Globus pallidus (tissue), 1 donor: ENCODE data around the gene SMYD5.
A peak's percentile ranks its signal among the peaks of the same experiment; 100 is the strongest.

Experiments used
- DNase-seq: peaks from one replicate; pipeline ENCODE4 v3.0.0-alpha.2; 2015; ENCODE audit warnings: low spot score

The SMYD5 gene

DNA sequence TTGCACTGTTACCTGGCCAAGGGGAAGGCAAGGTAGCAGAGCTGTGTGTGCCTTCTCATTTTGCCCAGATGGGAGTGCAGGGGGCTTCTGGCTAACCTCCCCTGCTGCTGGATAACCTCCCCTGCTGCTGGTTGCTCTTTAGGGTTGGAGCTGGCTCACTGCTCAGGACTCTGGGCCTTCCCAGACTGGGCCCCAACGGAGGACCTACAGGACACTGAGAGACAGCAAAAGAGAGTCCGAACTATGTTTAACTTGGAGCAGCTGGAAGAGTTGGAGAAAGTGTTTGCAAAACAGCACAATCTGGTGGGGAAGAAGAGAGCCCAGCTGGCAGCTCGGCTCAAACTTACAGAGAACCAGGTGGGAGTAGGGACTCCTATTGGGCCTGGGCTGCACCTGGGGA is 5.8 kb upstream of the SMYD5 start:
- DNase-seq: no peak

DNA sequence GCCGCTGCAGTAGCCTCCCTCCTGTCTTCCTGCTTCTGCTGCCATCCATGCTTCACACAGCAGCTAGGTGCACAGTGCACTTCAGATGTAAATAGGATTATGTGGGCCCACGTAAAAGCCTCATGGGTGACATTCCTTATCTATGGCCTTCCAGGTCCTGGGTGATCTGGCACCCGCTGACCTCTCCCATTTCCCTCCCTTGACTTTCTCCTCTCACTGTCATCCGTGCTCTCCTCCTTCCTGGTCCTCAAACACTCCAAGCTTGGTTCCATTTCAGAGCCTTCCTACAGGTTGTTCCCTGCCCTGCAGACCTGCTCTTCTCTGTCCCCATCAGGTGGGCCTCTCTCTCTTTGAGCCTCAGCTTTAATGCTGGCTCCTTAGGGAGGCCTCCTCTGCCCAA is 4.0 kb upstream of the SMYD5 start:
- no peak for DNase-seq

DNA sequence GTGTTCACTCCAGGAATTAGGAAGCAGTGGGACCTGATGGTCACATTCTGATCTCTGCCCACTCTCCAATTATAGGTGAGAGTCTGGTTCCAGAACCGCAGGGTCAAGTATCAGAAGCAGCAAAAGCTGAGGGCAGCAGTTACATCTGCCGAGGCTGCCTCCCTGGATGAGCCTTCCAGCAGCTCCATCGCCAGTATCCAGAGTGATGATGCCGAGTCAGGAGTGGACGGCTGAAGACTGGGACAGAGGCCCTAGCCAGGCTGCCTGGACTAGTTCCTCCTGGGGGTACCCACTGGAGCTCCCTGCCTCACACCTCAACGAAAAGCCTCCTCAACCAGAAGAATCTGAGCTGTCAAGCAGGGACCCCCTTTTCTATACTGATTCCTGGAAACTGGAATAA is 3.3 kb upstream of the SMYD5 start:
- DNase-seq: no peak

DNA sequence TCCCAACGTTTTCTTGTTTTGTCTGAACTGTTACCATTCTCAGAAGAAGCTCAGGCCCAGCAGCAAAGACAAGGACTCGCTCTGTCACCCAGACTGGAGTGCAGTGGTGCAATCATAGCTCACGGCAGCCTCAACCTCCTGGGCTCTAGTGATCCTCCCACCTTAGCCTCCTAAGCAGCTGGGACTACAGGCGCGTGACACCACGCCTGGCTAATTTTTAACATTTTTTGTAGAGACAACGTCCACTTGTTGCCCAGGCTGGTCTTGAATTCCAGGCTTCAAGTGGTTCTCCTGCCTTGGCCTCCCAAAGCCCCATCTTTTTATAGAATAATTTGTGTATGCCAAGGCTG is 2.0 kb upstream of the SMYD5 start:
- DNase-seq: no peak

DNA sequence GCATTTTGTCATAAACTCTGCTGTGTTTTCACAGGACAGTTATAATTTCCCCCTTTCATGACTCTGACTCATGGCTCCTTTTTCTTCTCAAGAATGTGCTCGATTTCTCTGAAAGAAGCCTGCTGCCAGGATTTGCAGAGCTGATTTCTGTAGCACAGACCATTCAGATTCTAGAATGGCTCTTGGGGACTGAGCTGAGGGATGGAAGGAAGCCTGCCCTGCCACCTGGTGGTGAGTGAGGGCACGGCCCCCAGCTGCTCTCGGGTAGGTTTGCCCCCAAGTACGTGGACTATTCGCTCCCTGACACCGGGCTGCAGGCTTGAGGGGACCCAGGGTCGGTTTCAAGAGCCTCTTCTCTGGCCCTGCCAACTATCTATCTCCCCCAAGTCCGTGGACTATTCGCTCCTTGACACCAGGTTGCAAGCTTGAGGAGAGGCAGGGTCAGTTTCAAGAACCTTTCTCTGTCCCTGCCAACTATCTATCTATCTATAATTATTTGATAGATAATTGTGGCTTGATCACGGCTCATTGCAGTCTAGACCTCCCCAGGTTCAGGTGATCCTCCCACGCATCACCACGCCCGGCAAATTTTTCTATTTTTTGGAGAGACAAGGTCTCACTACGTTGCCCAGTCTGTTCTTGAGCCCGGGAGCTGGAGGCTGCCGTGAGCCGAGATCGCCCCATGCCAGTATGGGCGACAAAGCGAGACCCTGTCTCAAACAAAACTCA is 1.4 kb upstream of the SMYD5 start:
- DNase-seq: peak; percentile 53

DNA sequence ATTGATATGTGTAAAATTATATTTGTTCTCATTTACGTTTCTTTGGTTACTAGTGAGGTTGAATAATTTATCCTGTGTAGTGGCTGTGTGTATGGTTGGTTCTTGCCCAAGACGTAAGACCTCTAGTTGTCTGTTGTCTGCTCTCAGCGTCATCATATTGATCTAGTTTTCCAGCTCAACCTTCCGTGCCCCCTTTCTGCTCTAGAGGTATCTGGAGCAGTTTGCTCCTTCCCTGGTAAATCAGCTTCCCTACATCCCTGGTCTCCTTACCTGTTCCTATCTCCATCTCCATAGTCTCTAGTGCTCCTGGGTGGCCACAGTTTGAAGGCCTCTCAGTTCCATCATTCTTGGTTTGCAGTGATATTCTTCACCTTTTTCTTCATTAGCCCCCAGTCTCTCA is 1.2 kb downstream of the SMYD5 start:
- DNase-seq: no peak

DNA sequence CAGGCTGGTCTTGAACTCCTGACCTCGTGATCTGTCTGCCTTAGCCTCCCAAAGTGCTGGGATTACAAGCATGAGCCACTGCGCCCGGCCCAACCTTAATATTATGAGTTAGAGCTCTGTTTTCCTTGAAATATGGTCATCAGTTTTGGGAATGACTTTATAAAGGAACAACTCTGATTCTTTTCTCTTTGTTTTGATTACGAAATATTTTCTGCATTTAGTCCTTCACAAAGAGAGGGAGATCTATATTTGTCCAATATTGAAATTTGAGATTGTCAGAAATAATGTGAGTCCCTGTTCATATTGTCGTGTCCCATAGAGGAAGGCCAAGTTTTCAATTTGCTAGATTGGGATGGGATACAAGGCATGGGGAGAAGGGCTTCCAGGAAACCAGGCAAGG is 3.1 kb downstream of the SMYD5 start:
- DNase-seq: no peak

DNA sequence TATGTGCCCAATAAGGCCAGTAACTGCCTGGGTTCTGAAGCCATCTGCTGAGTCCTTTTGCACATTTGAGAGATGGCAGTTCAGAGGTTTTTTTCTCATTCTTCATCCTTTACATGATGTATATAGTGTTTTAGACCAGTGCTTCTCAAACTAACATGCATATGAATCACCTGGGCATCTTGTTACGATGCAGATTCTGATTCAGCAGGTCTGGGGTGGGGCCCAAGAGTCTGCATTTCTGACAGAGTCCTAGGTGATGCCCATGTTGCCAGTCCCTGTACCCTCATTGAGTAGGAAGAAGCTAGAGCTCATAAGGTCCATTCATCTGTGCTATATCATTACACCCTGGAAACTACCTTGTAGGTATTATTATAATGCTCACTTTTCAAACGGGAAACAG is 3.8 kb downstream of the SMYD5 start:
- no peak for DNase-seq

DNA sequence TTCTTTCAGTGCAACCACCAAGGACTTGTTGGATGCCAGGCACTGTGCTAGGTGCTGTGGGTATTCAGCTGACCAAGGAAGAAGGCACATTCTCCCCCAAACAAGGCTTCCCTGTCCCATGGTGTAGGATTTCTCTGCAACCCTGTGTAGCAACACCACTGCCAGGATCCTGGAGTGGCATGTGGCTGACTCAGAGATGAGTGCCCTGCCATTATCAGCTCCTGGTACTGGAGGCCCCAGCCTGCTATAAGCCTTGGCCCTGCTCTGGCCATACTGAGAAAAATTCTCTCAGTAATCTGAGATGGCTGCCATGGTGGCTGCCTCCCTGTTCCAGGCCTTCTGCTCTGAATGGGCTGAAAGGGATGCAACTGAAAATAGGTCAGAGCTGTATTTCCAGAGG is 4.3 kb downstream of the SMYD5 start:
- no peak for DNase-seq

DNA sequence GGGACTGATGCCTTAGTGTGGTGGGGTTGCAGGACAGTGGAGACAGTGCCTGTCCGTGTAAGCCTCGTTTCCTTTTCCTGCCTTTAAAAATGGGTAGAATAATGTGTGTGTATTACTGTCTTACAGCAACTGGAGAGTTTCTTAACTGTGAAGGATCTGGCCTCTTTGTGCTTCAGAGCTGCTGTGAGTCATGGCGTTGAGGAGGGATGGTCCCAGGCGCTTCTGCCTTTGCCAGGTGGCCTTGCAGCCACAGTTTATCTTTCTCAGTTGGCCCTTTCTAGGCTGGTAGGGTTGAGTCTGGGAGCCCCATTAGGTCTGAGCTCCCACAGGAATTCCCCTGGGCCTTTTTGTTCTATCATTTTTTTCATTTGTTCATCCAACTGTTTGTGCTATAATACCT is 9.8 kb downstream of the SMYD5 start:
- no peak for DNase-seq

DNA sequence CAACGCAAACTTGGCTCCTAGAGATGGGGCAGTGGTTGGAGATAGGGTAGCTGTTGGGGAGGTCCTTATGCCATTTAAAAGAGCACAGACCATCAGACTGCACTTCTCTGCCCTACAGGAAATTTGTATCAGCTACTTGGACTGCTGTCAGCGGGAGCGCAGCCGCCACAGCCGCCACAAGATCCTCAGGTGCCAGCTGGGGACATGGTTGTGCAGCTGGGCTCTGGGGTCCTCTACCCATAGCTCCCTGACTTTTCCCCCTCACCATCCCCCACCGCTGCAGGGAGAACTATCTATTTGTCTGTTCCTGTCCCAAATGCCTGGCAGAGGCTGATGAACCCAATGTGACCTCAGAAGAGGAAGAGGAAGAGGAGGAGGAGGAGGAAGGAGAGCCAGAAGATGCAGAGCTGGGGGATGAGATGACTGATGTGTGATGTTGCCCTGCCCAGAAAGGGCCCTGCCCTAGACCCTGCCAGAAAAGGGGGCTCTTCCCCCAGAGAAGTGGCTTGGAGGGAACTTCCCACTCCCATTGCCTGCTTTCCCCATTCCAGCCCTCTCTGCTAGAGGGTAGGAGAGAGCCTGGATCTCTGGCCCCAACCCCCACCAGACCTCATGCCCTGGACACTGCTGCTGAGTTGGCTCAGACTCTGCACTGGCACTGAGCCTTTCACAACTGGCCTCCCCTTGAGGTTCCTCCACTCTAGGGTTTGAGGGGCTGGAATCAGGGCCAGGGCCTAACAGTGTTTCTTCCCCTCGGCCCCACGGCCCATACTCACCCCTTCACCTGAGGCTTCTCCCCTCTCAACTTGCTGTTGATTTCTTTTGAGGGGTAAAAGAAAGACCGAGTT is 11.7 kb downstream of the SMYD5 start:
- no peak for DNase-seq

DNA sequence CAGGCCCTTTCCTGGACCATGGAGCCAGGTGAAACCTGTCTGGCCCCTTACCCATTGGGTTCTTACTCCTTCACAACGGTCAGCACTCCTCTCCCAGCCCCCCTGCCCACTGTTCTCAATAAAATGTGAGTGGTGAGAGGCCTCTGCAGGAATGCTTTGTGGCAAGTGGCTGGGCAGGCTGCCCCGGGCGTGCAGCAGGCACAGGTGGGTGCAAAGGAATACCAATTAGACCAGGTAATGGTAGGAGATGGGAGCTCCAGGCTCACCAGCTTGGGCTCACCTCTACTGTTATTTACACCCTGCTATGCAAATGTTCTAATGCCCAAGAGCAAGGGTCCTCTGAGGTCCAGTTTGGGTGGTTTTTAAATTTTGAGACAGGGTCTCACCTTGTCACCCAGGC is 13.0 kb downstream of the SMYD5 start:
- DNase-seq: no peak

DNA sequence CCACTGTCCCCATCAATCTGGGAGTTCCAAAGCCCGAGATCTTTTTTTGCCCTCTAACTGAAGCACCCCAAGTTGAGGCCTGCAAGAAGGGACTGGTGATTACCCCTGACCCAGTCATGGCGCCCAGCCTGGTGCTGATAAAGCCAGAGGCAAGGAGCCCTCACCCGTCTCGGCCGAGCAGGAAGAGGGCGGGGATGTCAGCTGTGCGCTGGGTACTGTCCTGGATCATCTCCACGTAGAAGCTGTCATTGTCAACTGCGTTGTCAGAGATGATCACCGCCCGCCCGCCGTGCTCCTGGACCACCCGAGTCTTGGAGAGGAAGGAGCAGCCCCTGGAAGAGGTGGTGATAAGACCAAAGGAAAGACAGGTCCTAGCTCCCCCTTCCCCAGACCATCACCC is 14.6 kb downstream of the SMYD5 start:
- DNase-seq: no peak

DNA sequence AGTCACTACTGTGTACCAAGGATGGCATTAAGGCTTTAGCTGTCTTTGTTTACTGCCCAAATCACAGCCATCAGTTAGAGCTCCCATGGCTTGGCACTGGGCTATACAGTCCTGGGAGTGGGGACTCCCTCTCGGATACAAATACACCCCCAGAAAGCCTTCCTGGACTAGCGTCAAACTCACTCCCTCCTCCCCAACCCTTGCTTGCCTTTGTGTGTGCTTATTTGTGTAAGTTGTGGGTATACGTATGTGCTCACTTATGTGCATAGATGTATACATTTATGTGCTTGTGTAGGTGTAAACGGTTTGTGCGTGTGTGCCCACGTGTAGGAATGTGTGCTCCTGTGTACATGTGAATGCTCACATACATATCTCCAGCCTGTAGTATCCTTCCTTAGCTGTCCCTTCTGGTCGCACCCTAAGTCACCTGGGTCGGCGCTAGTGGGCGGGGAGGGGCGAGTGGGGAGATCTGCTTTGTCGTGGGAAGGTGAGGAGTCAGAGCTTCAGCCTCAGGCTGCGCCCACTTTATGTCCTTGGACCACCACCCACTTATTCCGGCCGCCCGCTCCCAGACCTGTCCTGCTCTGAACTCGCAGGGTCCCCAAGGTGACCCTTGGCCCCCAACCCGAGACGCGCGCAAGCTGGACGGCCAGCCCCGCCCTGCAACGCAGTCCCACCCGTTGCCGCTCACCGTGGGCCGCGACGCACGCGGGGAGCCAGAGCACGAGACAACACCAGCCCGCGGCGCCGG is 18.5 kb downstream of the SMYD5 start:
- peak; percentile 20 for DNase-seq

DNA sequence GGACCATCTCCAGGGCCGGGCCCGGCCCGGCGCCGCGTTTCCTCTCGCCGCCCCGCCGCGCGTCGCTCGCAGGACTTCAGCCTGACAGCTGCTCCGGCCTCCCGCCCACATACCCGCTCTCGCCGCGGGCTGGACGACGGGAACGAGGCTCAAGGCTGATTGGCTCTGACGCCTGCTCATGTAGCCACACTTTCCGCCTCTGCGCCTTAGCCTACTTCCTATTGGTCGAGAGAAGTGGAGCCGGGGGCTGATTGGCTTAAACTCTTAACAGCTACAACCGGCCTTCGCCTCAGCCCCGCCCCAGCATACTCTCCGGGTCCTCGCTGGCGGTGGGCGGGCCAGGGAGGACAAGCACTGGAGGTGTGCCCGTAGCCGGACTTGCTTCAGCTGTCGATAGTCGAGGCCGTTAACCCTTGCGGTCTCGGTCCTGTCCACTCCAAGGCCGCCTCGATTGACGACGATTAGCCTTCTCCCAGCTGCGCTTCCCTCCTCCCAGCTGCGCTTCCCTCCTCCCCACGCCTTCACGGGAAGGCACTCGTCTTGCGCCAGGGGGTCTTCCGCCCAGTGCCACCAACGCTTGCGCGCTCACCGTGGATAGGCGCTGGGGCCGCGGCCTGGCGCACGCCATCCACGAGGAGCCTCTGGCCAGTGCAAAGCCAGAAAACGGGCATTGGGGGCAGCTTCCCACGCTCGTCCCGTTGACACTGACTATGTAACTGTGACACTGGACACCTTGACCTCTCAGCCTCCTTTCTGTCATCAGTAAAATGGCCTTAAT is 19.3 kb downstream of the SMYD5 start, which contains the start of gene PRADC1:
Gene PRADC1, minus strand, starts transcription at position 86 of the 778 bp plus-strand sequence. Its CDS starts 79 bp downstream, at position 7.
- peak; percentile 100 for DNase-seq

DNA sequence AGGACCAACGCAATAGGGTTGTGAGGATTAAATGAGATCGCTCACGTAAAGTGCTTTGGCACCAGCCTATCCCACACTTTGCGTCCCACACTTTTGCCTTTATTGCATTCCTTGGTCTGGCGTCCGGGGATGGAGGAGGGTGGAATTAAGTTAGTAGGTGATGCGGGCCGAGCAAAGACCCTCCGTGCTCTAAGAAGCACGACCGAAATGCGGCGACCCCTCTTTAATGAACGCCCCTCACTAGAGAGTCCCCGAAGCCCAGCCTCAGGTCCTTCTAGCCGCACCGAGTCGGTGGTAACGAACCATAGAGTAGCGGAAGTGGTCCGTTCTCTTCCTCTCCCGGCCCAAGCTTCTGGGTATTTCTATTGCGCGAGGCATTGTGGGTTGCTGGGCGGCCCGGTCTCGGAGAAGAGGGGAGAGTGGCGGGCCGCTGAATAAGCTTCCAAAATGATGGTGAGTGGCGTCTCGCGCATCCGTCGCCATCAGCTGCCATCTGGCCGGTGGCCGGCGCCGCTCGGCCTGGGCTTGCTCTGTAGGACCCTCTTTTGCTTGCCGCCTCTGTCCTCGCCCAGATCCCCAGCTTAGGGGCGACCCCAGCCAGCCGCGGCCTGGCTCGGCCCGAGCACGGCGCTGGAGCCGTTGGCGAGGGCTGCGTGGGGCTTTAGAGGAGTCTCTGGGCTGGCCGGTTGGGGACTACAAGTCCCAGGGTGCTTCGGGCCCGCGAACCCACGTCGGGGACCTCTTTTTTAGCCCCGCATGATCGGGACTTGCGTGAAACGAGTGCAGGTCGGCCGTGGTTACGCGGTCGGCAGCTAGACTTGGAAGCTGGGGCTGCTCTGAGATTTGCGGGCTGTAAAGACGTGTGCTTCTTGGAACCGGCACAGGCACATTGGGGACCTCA is 20.1 kb downstream of the SMYD5 start, which contains the start of gene CCT7:
Gene CCT7, plus strand, starts transcription at position 377 of the 901 bp plus-strand sequence. Its CDS starts 71 bp downstream, at position 448.
- DNase-seq: peak; percentile 95

DNA sequence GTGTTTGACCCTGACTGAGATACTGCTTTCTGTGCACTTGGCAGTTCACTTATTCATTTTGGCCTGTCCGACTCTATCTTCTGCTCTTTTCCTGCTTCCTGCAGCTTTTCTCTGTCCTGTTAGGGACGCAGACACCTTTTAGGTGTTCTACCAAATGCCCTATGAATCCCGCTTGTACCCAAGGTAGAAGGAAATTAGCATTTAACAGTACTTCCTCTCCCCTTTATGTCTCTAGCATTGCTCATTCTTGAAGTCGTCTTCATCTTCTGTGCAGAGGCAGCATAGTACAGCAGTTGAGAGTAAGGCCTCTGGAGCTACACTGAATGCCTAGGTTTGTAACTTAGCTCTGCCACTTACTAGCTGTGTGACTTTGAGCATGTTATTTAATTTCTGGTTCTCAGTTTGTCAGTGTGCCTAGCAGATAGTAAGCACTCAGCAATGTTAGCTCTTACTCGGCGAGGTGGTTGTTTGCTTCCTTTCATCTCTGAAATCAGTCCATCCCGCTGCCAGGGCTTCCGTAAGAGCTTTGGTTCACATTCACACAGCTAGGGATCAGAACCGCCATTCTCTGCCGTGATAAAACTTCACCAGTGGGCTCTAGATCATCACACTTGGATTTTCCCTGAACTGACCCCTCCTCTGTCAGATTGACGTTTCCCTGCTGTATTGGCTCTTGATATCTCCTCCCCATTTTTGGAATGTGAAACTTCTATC is 21.4 kb downstream of the SMYD5 start:
- no peak for DNase-seq

DNA sequence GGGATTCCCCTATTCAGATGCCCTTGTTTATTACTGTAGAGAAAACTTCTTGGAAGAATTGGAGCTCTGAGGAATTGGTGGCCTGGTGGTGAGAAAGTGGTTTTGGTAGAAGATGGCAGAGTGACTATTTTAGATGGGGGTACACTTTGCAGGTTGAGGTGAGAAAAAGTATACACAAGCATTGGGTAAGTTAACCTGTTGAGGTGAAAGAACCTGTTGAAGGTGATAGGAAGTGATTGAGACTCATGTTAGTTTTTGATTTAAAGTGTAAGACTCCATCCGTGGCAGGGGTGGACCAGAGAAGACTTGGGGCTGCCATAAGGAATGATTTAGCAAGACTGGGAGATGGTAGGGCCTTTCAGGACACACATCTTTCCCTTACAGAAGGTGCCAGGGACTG is 23.1 kb downstream of the SMYD5 start:
- DNase-seq: no peak

DNA sequence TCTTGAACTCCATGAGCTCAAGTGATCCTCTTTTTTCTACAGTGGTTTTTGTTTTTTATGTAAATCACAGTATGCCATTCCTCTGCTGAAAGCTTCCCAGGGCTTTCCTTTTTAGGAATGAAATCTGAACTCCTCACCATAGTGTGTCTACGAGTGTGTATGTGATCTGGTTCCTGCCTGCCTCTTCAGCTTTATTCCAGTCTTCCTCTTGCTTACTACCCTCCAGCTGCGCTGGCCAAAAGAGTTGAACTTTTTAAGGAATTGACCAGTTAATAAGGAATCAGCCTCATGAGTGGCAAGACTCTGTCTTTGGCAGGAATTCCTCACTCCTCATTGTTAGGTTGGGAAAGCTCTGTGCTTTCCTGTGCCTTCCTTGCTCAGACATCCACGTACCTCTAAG is 24.1 kb downstream of the SMYD5 start:
- DNase-seq: no peak

DNA sequence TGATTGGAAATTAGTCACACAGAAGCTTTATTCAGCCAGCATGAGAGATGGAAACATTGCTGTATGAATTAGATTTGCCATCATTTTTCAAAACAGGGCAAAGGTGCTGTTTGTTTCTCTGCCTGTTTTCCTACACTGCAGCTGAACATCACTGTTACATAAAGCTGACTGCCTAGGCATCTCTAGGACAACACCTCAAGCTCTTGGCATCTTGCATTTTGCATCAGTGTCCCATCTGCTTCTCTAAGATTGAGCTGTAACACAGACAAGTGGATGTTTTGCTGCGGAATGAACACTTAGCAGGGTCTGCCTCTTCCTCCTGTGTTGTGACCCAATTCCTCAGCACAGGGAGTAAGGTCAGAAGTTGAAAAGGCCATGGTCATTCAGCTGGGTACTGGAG is 24.9 kb downstream of the SMYD5 start:
- DNase-seq: no peak
